Right cardiac atrium (tissue), 5 donors: ENCODE measurements around the gene GNB4. TPM values are rescaled to one million over a fixed set of nuclear protein-coding genes. Genes with fewer than 3 reads are reported as not detected.

Experiments
- ATAC-seq, 2 donors: fragments of 200-7000 bp; cut with Tn5 transposase; one replicate each; pipeline versions ENCODE4 v1.8.0 to v1.9.1; 2020; ENCODE audit warnings: moderate library complexity in 2 of 2, mild to moderate bottlenecking in 1 of 2
- DNase-seq, 3 donors: peaks; one replicate each; pipeline ENCODE4 v3.0.0-alpha.2; 2020
- H3K27ac ChIP-seq: one replicate; pipeline ENCODE4 v1.5.1; 2013; ENCODE audit warnings: mild to moderate bottlenecking, low read length, control low read depth, moderate library complexity
- H3K27me3 ChIP-seq: one replicate; pipeline ENCODE4 v1.6.1; 2013; ENCODE audit not compliant: control insufficient read depth, insufficient read depth
- H3K4me1 ChIP-seq: one replicate; pipeline ENCODE4 v1.6.1; 2013; ENCODE audit warnings: low read length; ENCODE audit not compliant: control insufficient read depth, insufficient read depth
- H3K4me3 ChIP-seq: one replicate; pipeline ENCODE4 v1.5.1; 2013; ENCODE audit warnings: low read length, control low read depth
- H3K9me3 ChIP-seq: one replicate; pipeline ENCODE4 v1.6.1; 2013; ENCODE audit warnings: low read length; ENCODE audit not compliant: control insufficient read depth
- WGBS: extraction: QIAGEN DNeasy Blood & Tissue Kit; methylation state at CpG from one replicate; pipeline ENCODE4 v1.1.7; 2013; 5-methylcytosine and 5-hydroxymethylcytosine counted together
- intact Hi-C, 4 donors: fragments of 100-400 bp; cut with DNase I; formaldehyde crosslinking; loops; one replicate each; pipeline versions ENCODE4 v1.11.0 to v1.14.0; 2022 to 2023
- polyA plus RNA-seq: library from polyadenylated mRNA; stranded (reverse); fragments of 200-250 nt; gene quantifications from one replicate; pipeline ENCODE4 v1.2.3, GENCODE V29; 2013
- total RNA-seq, 4 donors: library from RNA; stranded (reverse); fragmentation: NEBNext Ultra II Directional; extraction: Animal tissue kit (Norgen Biotek cat#: 25700); gene quantifications; one replicate each; pipeline ENCODE4 v1.2.1, GENCODE V29; 2021
- donor health status: healthy with polysubstance abuse.
- donor health status: DM: no; HTN: yes; CAD: no.
- donor health status: DM: no; HTN: no; CAD: no.
- donor health status: DM: no; HTN: yes; CAD: no; lungs with severe emphysema.
- donor health status: DM: yes; HTN: yes; CAD: no.

Gene GNB4
- total and polyA plus RNA-seq, 5 donors, result 10.5 to 67.3 (median 16.9) TPM

GRCh38 chr3:179463319-179463718 lies 12.0 kb upstream of the GNB4 start:
- no peak overlapping the region for H3K27ac ChIP-seq
- WGBS, result 46% methylated on average over 1 of the region's 1 CpG
- no peaks in the 10 kb centered on the region for H3K9me3 ChIP-seq
- no peak for ATAC-seq
- no peaks in the 10 kb centered on the region for H3K27me3 ChIP-seq
- intact Hi-C loops, result no loop called here
- DNase-seq, result no peak
- H3K4me3 ChIP-seq, result no peak overlapping the region
- no peaks in the 10 kb centered on the region for H3K4me1 ChIP-seq

GRCh38 chr3:179460260-179460659 lies 9.0 kb upstream of the GNB4 start:
- no peak overlapping the region for H3K4me3 ChIP-seq
- no peaks in the 10 kb centered on the region for H3K27me3 ChIP-seq
- no peak overlapping the region for H3K27ac ChIP-seq
- intact Hi-C loops, result no loop called here
- DNase-seq, result no peak
- no peaks in the 10 kb centered on the region for H3K9me3 ChIP-seq
- no peaks in the 10 kb centered on the region for H3K4me1 ChIP-seq
- ATAC-seq, result no peak

GRCh38 chr3:179455954-179456353 lies 4.7 kb upstream of the GNB4 start:
- intact Hi-C loops, result no loop called here
- no peaks in the 10 kb centered on the region for H3K9me3 ChIP-seq
- H3K4me1 ChIP-seq, result no peaks in the 10 kb centered on the region
- no peak overlapping the region for H3K4me3 ChIP-seq
- DNase-seq (no peak), ATAC-seq (no peak)
- H3K27me3 ChIP-seq, result no peaks in the 10 kb centered on the region
- H3K27ac ChIP-seq, result no peak overlapping the region
- 99% methylated on average over 6 of the region's 6 CpGs for WGBS

GRCh38 chr3:179454887-179455286 lies 3.6 kb upstream of the GNB4 start:
- H3K27ac ChIP-seq, result peak overlapping the region; percentile 40
- no peaks in the 10 kb centered on the region for H3K9me3 ChIP-seq
- H3K4me1 ChIP-seq, result no peaks in the 10 kb centered on the region
- intact Hi-C loops, result no loop called here
- DNase-seq, result no peak
- H3K27me3 ChIP-seq, result no peaks in the 10 kb centered on the region
- no peak overlapping the region for H3K4me3 ChIP-seq
- peak in 1 of 2 donors; percentile 41 for ATAC-seq
- 38% methylated on average over 1 of the region's 1 CpG for WGBS

GRCh38 chr3:179453967-179454366 lies 2.7 kb upstream of the GNB4 start:
- no peak for ATAC-seq
- WGBS, result 86% methylated on average over 3 of the region's 3 CpGs
- no peaks in the 10 kb centered on the region for H3K9me3 ChIP-seq
- intact Hi-C loops, result no loop called here
- no peak overlapping the region for H3K4me3 ChIP-seq
- no peaks in the 10 kb centered on the region for H3K27me3 ChIP-seq
- H3K27ac ChIP-seq, result no peak overlapping the region
- no peak for DNase-seq
- H3K4me1 ChIP-seq, result no peaks in the 10 kb centered on the region

GRCh38 chr3:179452872-179453271 lies 1.6 kb upstream of the GNB4 start:
- WGBS, result 69% methylated on average over 8 of the region's 8 CpGs
- H3K9me3 ChIP-seq, result no peaks in the 10 kb centered on the region
- peaks cover 2% of the 10 kb centered on the region for H3K4me1 ChIP-seq
- ATAC-seq (no peak), DNase-seq (no peak)
- no peak overlapping the region for H3K4me3 ChIP-seq
- H3K27me3 ChIP-seq, result no peaks in the 10 kb centered on the region
- intact Hi-C loops, result no loop called here
- H3K27ac ChIP-seq, result no peak overlapping the region

GRCh38 chr3:179452176-179452564 lies 900 bp upstream of the GNB4 start:
- 30% methylated on average over 6 of the region's 6 CpGs for WGBS
- intact Hi-C loops, result no loop called here
- no peak for ATAC-seq
- DNase-seq, result no peak
- H3K27ac ChIP-seq, result peak overlapping the region; percentile 95
- peaks cover 5% of the 10 kb centered on the region for H3K4me1 ChIP-seq
- H3K4me3 ChIP-seq, result peak overlapping the region; percentile 86
- no peaks in the 10 kb centered on the region for H3K27me3 ChIP-seq
- no peaks in the 10 kb centered on the region for H3K9me3 ChIP-seq

GRCh38 chr3:179450901-179451264 lies 387 bp downstream of the GNB4 start:
- Histone ChIP-seq H3K4me1 (peaks cover 7% of the 10 kb centered on the region), H3K27me3 (no peaks in the 10 kb centered on the region), H3K27ac (peak overlapping the region; percentile 95), H3K4me3 (peak overlapping the region; percentile 86), H3K9me3 (no peaks in the 10 kb centered on the region)
- peak in 1 of 3 donors; percentile 85 for DNase-seq
- under 1% methylated on average over 43 of the region's 43 CpGs for WGBS
- intact Hi-C loops, result no loop called here
- ATAC-seq, result peak; percentile 79 to 82

GRCh38 chr3:179450261-179450701 lies 989 bp downstream of the GNB4 start:
- peak overlapping the region; percentile 86 for H3K4me3 ChIP-seq
- DNase-seq, result no peak
- no peaks in the 10 kb centered on the region for H3K9me3 ChIP-seq
- H3K4me1 ChIP-seq, result peaks cover 7% of the 10 kb centered on the region
- ATAC-seq, result no peak
- intact Hi-C loops, result no loop called here
- peak overlapping the region; percentile 75 for H3K27ac ChIP-seq
- H3K27me3 ChIP-seq, result no peaks in the 10 kb centered on the region
- 1% methylated on average over 12 of the region's 12 CpGs for WGBS

- intact Hi-C loops, result loop anchor here in 1 of 4 donors (10.0 kb wide), 1 partner anchor 105 kb away; no protein-coding TSS in a partner anchor
- WGBS, result 26% methylated on average over 2 of the region's 2 CpGs
- peak overlapping the region; percentile 79 for H3K27ac ChIP-seq
These were observed 1.6 kb downstream of the GNB4 start for GRCh38 chr3:179449636-179450035.

GRCh38 chr3:179447251-179447650 lies 4.0 kb downstream of the GNB4 start:
- DNase-seq, result peak in 1 of 3 donors; percentile 40
- no peaks in the 10 kb centered on the region for H3K27me3 ChIP-seq
- no peak overlapping the region for H3K4me3 ChIP-seq
- 79% methylated on average over 6 of the region's 6 CpGs for WGBS
- no peak overlapping the region for H3K27ac ChIP-seq
- no peak for ATAC-seq
- H3K9me3 ChIP-seq, result no peaks in the 10 kb centered on the region
- H3K4me1 ChIP-seq, result peaks cover 9% of the 10 kb centered on the region
- intact Hi-C loops, result loop anchor here in 1 of 4 donors (10.0 kb wide), 1 partner anchor 108 kb away; no protein-coding TSS in a partner anchor

More at GRCh38 chr3:179449636-179450035, 1.6 kb downstream of the GNB4 start:
- ATAC-seq, result no peak
- Histone ChIP-seq H3K4me3 (peak overlapping the region; percentile 86), H3K27me3 (no peaks in the 10 kb centered on the region), H3K4me1 (peaks cover 8% of the 10 kb centered on the region), H3K9me3 (no peaks in the 10 kb centered on the region)
- DNase-seq, result no peak

- DNase-seq (no peak), ATAC-seq (no peak)
- 44% methylated on average over 7 of the region's 7 CpGs for WGBS
- Histone ChIP-seq H3K27me3 (no peaks in the 10 kb centered on the region), H3K4me3 (no peak overlapping the region), H3K27ac (no peak overlapping the region), H3K4me1 (peaks cover 9% of the 10 kb centered on the region), H3K9me3 (no peaks in the 10 kb centered on the region)
- intact Hi-C loops, result loop anchor here in 1 of 4 donors (10.0 kb wide), 1 partner anchor 108 kb away; no protein-coding TSS in a partner anchor
These were observed 4.8 kb downstream of the GNB4 start for GRCh38 chr3:179446501-179446900.
